Ishikawa (cell line): ENCODE results near the gene BCL3.
A peak's percentile ranks its signal among the peaks of the same experiment; 100 is the strongest.

Source experiments
- CEBPB ChIP-seq: IDR thresholded peaks from 2 replicates; pipeline ENCODE4 v1.6.1; 2012
- CREB1 ChIP-seq: IDR thresholded peaks from 2 replicates; pipeline ENCODE4 v1.6.1; 2012; ENCODE audit warnings: low read depth
- EGR1 ChIP-seq: IDR thresholded peaks from 2 replicates; pipeline ENCODE4 v1.6.1; 2012
- EP300 ChIP-seq: IDR thresholded peaks from 2 replicates; pipeline ENCODE4 v1.6.1; 2012; ENCODE audit warnings: borderline replicate concordance
- FOXM1 ChIP-seq: IDR thresholded peaks from 2 replicates; pipeline ENCODE4 v1.6.1; 2012; ENCODE audit warnings: low read depth, borderline replicate concordance
- MAX ChIP-seq: IDR thresholded peaks from 2 replicates; pipeline ENCODE4 v1.6.1; 2012
- NFIC ChIP-seq: IDR thresholded peaks from 2 replicates; pipeline ENCODE4 v1.6.1; 2012
- RAD21 ChIP-seq: IDR thresholded peaks from 2 replicates; pipeline ENCODE4 v1.6.1; 2012; ENCODE audit warnings: low read depth
- TAF1 ChIP-seq: IDR thresholded peaks from 2 replicates; pipeline ENCODE4 v1.6.1; 2012; ENCODE audit warnings: low read depth, mild to moderate bottlenecking
- TCF12 ChIP-seq: IDR thresholded peaks from 2 replicates; pipeline ENCODE4 v1.6.1; 2012; ENCODE audit warnings: low read depth
- TEAD4 ChIP-seq: IDR thresholded peaks from 2 replicates; pipeline ENCODE4 v1.6.1; 2012
- YY1 ChIP-seq: IDR thresholded peaks from 2 replicates; pipeline ENCODE4 v1.6.1; 2012; ENCODE audit warnings: low read depth
- ZBTB7A ChIP-seq: IDR thresholded peaks from 2 replicates; pipeline ENCODE4 v1.6.1; 2012; ENCODE audit warnings: low read depth
- TF ChIP-seq, protein P1 (sequence below): IDR thresholded peaks from 2 replicates; pipeline ENCODE4 v1.6.1; 2012
- TF ChIP-seq, protein P2 (sequence below): IDR thresholded peaks from 2 replicates; pipeline ENCODE4 v1.6.1; 2012; ENCODE audit warnings: low read depth, mild to moderate bottlenecking

BCL3 gene

GRCh38 chr19:44796701-44797115 lies 48.2 kb downstream of the BCL3 start:
- no peak for TF ChIP-seq CEBPB
- no peak for TF ChIP-seq CREB1
- no peak for TF ChIP-seq NFIC
- no peak for TF ChIP-seq YY1
- TF ChIP-seq, protein P1, sequence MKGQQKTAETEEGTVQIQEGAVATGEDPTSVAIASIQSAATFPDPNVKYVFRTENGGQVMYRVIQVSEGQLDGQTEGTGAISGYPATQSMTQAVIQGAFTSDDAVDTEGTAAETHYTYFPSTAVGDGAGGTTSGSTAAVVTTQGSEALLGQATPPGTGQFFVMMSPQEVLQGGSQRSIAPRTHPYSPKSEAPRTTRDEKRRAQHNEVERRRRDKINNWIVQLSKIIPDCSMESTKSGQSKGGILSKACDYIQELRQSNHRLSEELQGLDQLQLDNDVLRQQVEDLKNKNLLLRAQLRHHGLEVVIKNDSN = no peak

- no peak for TF ChIP-seq ZBTB7A
- no peak for TF ChIP-seq FOXM1
- no peak for TF ChIP-seq NFIC
- no peak for TF ChIP-seq CREB1
- TF ChIP-seq EP300 = no peak
- TF ChIP-seq MAX = no peak
- no peak for TF ChIP-seq CEBPB
- TF ChIP-seq TAF1 = no peak
- no peak for TF ChIP-seq RAD21
- no peak for TF ChIP-seq TCF12
- TF ChIP-seq EGR1 = no peak
- TF ChIP-seq, protein P1 = no peak
- TF ChIP-seq, protein P2, sequence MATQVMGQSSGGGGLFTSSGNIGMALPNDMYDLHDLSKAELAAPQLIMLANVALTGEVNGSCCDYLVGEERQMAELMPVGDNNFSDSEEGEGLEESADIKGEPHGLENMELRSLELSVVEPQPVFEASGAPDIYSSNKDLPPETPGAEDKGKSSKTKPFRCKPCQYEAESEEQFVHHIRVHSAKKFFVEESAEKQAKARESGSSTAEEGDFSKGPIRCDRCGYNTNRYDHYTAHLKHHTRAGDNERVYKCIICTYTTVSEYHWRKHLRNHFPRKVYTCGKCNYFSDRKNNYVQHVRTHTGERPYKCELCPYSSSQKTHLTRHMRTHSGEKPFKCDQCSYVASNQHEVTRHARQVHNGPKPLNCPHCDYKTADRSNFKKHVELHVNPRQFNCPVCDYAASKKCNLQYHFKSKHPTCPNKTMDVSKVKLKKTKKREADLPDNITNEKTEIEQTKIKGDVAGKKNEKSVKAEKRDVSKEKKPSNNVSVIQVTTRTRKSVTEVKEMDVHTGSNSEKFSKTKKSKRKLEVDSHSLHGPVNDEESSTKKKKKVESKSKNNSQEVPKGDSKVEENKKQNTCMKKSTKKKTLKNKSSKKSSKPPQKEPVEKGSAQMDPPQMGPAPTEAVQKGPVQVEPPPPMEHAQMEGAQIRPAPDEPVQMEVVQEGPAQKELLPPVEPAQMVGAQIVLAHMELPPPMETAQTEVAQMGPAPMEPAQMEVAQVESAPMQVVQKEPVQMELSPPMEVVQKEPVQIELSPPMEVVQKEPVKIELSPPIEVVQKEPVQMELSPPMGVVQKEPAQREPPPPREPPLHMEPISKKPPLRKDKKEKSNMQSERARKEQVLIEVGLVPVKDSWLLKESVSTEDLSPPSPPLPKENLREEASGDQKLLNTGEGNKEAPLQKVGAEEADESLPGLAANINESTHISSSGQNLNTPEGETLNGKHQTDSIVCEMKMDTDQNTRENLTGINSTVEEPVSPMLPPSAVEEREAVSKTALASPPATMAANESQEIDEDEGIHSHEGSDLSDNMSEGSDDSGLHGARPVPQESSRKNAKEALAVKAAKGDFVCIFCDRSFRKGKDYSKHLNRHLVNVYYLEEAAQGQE = no peak
- no peak for TF ChIP-seq YY1
- TF ChIP-seq TEAD4 = no peak
Observed at GRCh38 chr19:44799627-44800346, 51.3 kb downstream of the BCL3 start.

GRCh38 chr19:44800461-44800860 lies 52.0 kb downstream of the BCL3 start:
- TF ChIP-seq MAX (no peak), CEBPB (peak; percentile 38; the same call in 1 of the 2 replicates), FOXM1 (no peak), EGR1 (no peak), ZBTB7A (no peak), RAD21 (peak; percentile 94), CREB1 (no peak)
- TF ChIP-seq, protein P2 = no peak

GRCh38 chr19:44803442-44804428 lies 55.2 kb downstream of the BCL3 start:
- TF ChIP-seq EP300 = peak; percentile 25; the same call in 1 of the 2 replicates
- TF ChIP-seq TCF12 = peak; percentile 45; the same call in 1 of the 2 replicates
- no peak for TF ChIP-seq FOXM1
- TF ChIP-seq TEAD4 = no peak
- TF ChIP-seq NFIC = peak; percentile 90
- TF ChIP-seq YY1 = peak; percentile 68

GRCh38 chr19:44806291-44806690 lies 57.8 kb downstream of the BCL3 start:
- TF ChIP-seq EGR1 (no peak), MAX (no peak), EP300 (no peak), TCF12 (no peak), CEBPB (no peak), ZBTB7A (no peak), TEAD4 (no peak), NFIC (no peak)
- TF ChIP-seq, protein P1 = no peak
- TF ChIP-seq, protein P2 = no peak
